SK-N-SH (cell line): ENCODE data around the gene NDOR1. TPM values are rescaled to one million over a fixed set of nuclear protein-coding genes. Genes with fewer than 3 reads are reported as not detected.

ENCODE experiments used
- CTCF ChIA-PET: fragments of 300-600, 350-600 bp; formaldehyde crosslinking; extraction: SDS; loops from one replicate; lab custom pipeline; 2021; lab: Yijun Ruan, JAX
- POLR2A ChIA-PET: fragments of 350-600 bp; sonication (Branson Sonifier 250); formaldehyde crosslinking; extraction: SDS; loops from one replicate; lab custom pipeline; 2020; ENCODE audit warnings: antibody characterized with exemption, inconsistent platforms; lab: Yijun Ruan, JAX
- DNase-seq: peaks from one replicate; pipeline ENCODE4 v3.0.0; 2012
- H2AFZ ChIP-seq: fragments of 200-600 bp; sonication (generic); 2 replicates; pipeline ENCODE4 v1.8.1; 2016; ENCODE audit warnings: antibody characterized with exemption, mild to moderate bottlenecking, low read depth
- H3F3A ChIP-seq: fragments of 200-600 bp; sonication (generic); replicated peaks from 2 replicates; pipeline ENCODE3; 2016; ENCODE audit warnings: antibody characterized with exemption, mild to moderate bottlenecking; ENCODE audit not compliant: insufficient read depth
- H3K27ac ChIP-seq, 2 experiments: fragments of 200-500 bp in 1 of 2; fragments of 200-600 bp in 1 of 2; sonication (Bioruptor generic) in 1 of 2; sonication (generic), shearing (Covaris generic) in 1 of 2; 2 replicates each; pipeline versions ENCODE4 v1.5.1 to v1.6.1; 2014 to 2016; ENCODE audit warnings: low read depth in 2 of 2, inconsistent platforms in 1 of 2, low read length in 1 of 2, mild to moderate bottlenecking in 1 of 2, mixed read lengths in 1 of 2
- H3K27me3 ChIP-seq: fragments of 200-600 bp; sonication (generic), shearing (Covaris generic); 2 replicates; pipeline ENCODE4 v1.6.1; 2016; ENCODE audit warnings: mixed run types; ENCODE audit not compliant: insufficient read depth
- H3K36me3 ChIP-seq, 2 experiments: fragments of 200-500 bp in 1 of 2; fragments of 200-600 bp in 1 of 2; sonication (Bioruptor generic) in 1 of 2; sonication (generic) in 1 of 2; replicated peaks in 1 of 2; 2 replicates each; pipeline versions ENCODE3 to v1.5.1; 2014 to 2016; ENCODE audit warnings: low read length in 1 of 2, mild to moderate bottlenecking in 1 of 2; ENCODE audit not compliant: insufficient read depth in 2 of 2, control insufficient read depth in 1 of 2
- H3K4me1 ChIP-seq, 2 experiments: fragments of 200-500 bp in 1 of 2; fragments of 200-600 bp in 1 of 2; sonication (Bioruptor generic) in 1 of 2; sonication (generic), shearing (Covaris generic) in 1 of 2; 2 replicates each; pipeline versions ENCODE4 v1.5.1 to v1.6.1; 2014 to 2016; ENCODE audit warnings: low read depth in 1 of 2, low read length in 1 of 2, mixed run types in 1 of 2; ENCODE audit not compliant: insufficient read depth in 2 of 2, control insufficient read depth in 1 of 2
- H3K4me2 ChIP-seq: fragments of 200-600 bp; sonication (generic), shearing (Covaris generic); 2 replicates; pipeline ENCODE4 v1.6.1; 2017; ENCODE audit warnings: mixed run types
- H3K4me3 ChIP-seq, 2 experiments: fragments of 200-500 bp in 1 of 2; fragments of 200-600 bp in 1 of 2; sonication (Bioruptor generic) in 1 of 2; sonication (generic), shearing (Covaris generic) in 1 of 2; 2 replicates each; pipeline versions ENCODE4 v1.5.1 to v1.8.1; 2014 to 2016; ENCODE audit warnings: low read depth in 2 of 2, inconsistent platforms in 1 of 2, low read length in 1 of 2, mild to moderate bottlenecking in 1 of 2, mixed read lengths in 1 of 2, moderate library complexity in 1 of 2
- H3K79me2 ChIP-seq: fragments of 200-600 bp; sonication (generic); 2 replicates; pipeline ENCODE4 v1.8.1; 2017; ENCODE audit warnings: mild to moderate bottlenecking; ENCODE audit not compliant: insufficient read depth
- H3K9ac ChIP-seq: fragments of 200-600 bp; sonication (generic); 2 replicates; pipeline ENCODE4 v1.6.1; 2017; ENCODE audit warnings: mixed run types
- H3K9me2 ChIP-seq: fragments of 200-600 bp; sonication (generic); 2 replicates; pipeline ENCODE4 v1.6.1; 2017; ENCODE audit warnings: mixed run types
- H3K9me3 ChIP-seq: fragments of 200-600 bp; sonication (generic); 2 replicates; pipeline ENCODE4 v1.6.1; 2017; ENCODE audit warnings: mixed run types, mild to moderate bottlenecking, moderate library complexity
- H4K20me1 ChIP-seq: fragments of 200-600 bp; sonication (generic); 2 replicates; pipeline ENCODE4 v1.6.1; 2017; ENCODE audit warnings: mild to moderate bottlenecking, mixed run types; ENCODE audit not compliant: insufficient read depth
- CHD2 ChIP-seq: fragments of 150-350 bp; IDR thresholded peaks from 2 replicates; pipeline ENCODE4 v1.6.1; 2018; ENCODE audit warnings: low read length; ENCODE audit not compliant: partially characterized antibody
- EP300 ChIP-seq, 2 experiments: IDR thresholded peaks; 2 replicates each; pipeline versions ENCODE4 v1.4.0 to v1.6.1; 2012; ENCODE audit warnings: borderline replicate concordance in 1 of 2, low read depth in 1 of 2, low read length in 1 of 2
- FOXJ3 ChIP-seq: sonication (generic); formaldehyde crosslinking; IDR thresholded peaks from 2 replicates; pipeline ENCODE4 v1.5.1; 2020; ENCODE audit warnings: mild to moderate bottlenecking, missing genetic modification reagents
- FOXM1 ChIP-seq: IDR thresholded peaks from 2 replicates; pipeline ENCODE4 v1.4.0; 2012; ENCODE audit warnings: low read depth, mild to moderate bottlenecking
- MEF2A ChIP-seq: IDR thresholded peaks from 2 replicates; pipeline ENCODE4 v1.4.0; 2012; ENCODE audit warnings: low read depth, borderline replicate concordance
- RAD21 ChIP-seq: IDR thresholded peaks from 2 replicates; pipeline ENCODE4 v1.6.1; 2012; ENCODE audit warnings: mild to moderate bottlenecking, low read length
- RFX5 ChIP-seq: IDR thresholded peaks from 2 replicates; pipeline ENCODE4 v1.6.1; 2012; ENCODE audit warnings: mild to moderate bottlenecking, improper control_type of control experiment, low read length
- SIN3A ChIP-seq: IDR thresholded peaks from 2 replicates; pipeline ENCODE4 v1.6.1; 2012; ENCODE audit warnings: low read depth, mild to moderate bottlenecking, low read length, moderate library complexity, borderline replicate concordance
- SMC3 ChIP-seq: IDR thresholded peaks from 2 replicates; pipeline ENCODE4 v1.6.1; 2012; ENCODE audit warnings: low read depth, low read length, improper control_type of control experiment
- TCF12 ChIP-seq: IDR thresholded peaks from 2 replicates; pipeline ENCODE4 v1.4.0; 2012
- ZBTB33 ChIP-seq: IDR thresholded peaks from 2 replicates; pipeline ENCODE4 v1.4.0; 2012; ENCODE audit warnings: low read depth, borderline replicate concordance
- WGBS: methylation state at CpG from one replicate; pipeline ENCODE4 v1.1.6; 2017; ENCODE audit warnings: low lambda C conversion rate; 5-methylcytosine and 5-hydroxymethylcytosine counted together
- polyA plus RNA-seq, 3 experiments: library from polyadenylated mRNA; depleted of rRNA; stranded (reverse); fragments of >200 nt; gene quantifications; 2 replicates each; pipeline ENCODE4 v1.2.3, GENCODE V29; 2012
- TF ChIP-seq, protein P1 (sequence below): IDR thresholded peaks from 2 replicates; pipeline ENCODE4 v1.4.0; 2012; ENCODE audit warnings: low read depth
- TF ChIP-seq, protein P2 (sequence below): IDR thresholded peaks from 2 replicates; pipeline ENCODE4 v1.6.1; 2012; ENCODE audit warnings: mild to moderate bottlenecking, low read depth, low read length, moderate library complexity

Gene NDOR1
- polyA plus RNA-seq, 1 of the 3 experiments (the other 2 are of a cell fraction): 8.6 TPM

- Histone ChIP-seq H3F3A (peaks cover 14% of the 10 kb centered on the region), H3K36me3 (no peaks in the 10 kb centered on the region), H3K9me3 (no peaks in the 10 kb centered on the region), H3K4me2 (peak overlapping the region; percentile 99), H3K4me1 (peaks cover 17 to 49% of the 10 kb centered on the region in 2 experiments; a peak in 3 of 4 replicates), H4K20me1 (peaks cover 28% of the 10 kb centered on the region), H2AFZ (peak overlapping the region; percentile 83; the same call in 1 of the 2 replicates), H3K27me3 (no peaks in the 10 kb centered on the region), H3K79me2 (peaks cover 83% of the 10 kb centered on the region), H3K27ac (peak overlapping the region; percentile 46 to 87; a peak in 3 of 4 replicates), H3K4me3 (peak overlapping the region; percentile 70 to 83), H3K9me2 (no peaks in the 10 kb centered on the region), H3K9ac (peak overlapping the region; percentile 66; the same call in 1 of the 2 replicates)
- CTCF ChIA-PET: interaction anchor here (0.9 to 1.4 kb wide), 7 partner anchors 12 to 172 kb away, joined by 3 to 6 read pairs (median 3); partner anchors contain the start of genes NRARP and UAP1L1
- POLR2A ChIA-PET: interaction anchor here (0.6 to 1.4 kb wide), 8 partner anchors 9 to 221 kb away, joined by 3 to 9 read pairs (median 4); partner anchors contain the start of gene SSNA1
- DNase-seq: no peak
- WGBS: 52% methylated on average over 14 of the region's 23 CpGs
- TF ChIP-seq FOXJ3 (CRISPR knock-in tag) (no peak), SMC3 (no peak), RAD21 (no peak), MEF2A (no peak), TCF12 (no peak), RFX5 (no peak), ZBTB33 (no peak), SIN3A (no peak), CHD2 (no peak), EP300 (IDR thresholded peaks at IDR 0.05; ENCODE audit: borderline replicate concordance in 1 of 2, low read depth in 1 of 2, low read length in 1 of 2) (no peak), FOXM1 (no peak)
- TF ChIP-seq, protein P1, sequence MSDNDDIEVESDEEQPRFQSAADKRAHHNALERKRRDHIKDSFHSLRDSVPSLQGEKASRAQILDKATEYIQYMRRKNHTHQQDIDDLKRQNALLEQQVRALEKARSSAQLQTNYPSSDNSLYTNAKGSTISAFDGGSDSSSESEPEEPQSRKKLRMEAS: no peak
- TF ChIP-seq, protein P2, sequence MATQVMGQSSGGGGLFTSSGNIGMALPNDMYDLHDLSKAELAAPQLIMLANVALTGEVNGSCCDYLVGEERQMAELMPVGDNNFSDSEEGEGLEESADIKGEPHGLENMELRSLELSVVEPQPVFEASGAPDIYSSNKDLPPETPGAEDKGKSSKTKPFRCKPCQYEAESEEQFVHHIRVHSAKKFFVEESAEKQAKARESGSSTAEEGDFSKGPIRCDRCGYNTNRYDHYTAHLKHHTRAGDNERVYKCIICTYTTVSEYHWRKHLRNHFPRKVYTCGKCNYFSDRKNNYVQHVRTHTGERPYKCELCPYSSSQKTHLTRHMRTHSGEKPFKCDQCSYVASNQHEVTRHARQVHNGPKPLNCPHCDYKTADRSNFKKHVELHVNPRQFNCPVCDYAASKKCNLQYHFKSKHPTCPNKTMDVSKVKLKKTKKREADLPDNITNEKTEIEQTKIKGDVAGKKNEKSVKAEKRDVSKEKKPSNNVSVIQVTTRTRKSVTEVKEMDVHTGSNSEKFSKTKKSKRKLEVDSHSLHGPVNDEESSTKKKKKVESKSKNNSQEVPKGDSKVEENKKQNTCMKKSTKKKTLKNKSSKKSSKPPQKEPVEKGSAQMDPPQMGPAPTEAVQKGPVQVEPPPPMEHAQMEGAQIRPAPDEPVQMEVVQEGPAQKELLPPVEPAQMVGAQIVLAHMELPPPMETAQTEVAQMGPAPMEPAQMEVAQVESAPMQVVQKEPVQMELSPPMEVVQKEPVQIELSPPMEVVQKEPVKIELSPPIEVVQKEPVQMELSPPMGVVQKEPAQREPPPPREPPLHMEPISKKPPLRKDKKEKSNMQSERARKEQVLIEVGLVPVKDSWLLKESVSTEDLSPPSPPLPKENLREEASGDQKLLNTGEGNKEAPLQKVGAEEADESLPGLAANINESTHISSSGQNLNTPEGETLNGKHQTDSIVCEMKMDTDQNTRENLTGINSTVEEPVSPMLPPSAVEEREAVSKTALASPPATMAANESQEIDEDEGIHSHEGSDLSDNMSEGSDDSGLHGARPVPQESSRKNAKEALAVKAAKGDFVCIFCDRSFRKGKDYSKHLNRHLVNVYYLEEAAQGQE: no peak
Observed at GRCh38 chr9:137201205-137201868, 4.2 kb upstream of the NDOR1 start.
